Measurements from ENCODE around the gene ERVFRD-1. TPM values are rescaled to one million over a fixed set of nuclear protein-coding genes. Genes with fewer than 3 reads are reported as not detected.
A peak's percentile ranks its signal among the peaks of the same experiment; 100 is the strongest.

ERVFRD-1 gene
- polyA plus RNA-seq, 3 donors, result 0.05 to 0.06 TPM; not detected in 1

DNA sequence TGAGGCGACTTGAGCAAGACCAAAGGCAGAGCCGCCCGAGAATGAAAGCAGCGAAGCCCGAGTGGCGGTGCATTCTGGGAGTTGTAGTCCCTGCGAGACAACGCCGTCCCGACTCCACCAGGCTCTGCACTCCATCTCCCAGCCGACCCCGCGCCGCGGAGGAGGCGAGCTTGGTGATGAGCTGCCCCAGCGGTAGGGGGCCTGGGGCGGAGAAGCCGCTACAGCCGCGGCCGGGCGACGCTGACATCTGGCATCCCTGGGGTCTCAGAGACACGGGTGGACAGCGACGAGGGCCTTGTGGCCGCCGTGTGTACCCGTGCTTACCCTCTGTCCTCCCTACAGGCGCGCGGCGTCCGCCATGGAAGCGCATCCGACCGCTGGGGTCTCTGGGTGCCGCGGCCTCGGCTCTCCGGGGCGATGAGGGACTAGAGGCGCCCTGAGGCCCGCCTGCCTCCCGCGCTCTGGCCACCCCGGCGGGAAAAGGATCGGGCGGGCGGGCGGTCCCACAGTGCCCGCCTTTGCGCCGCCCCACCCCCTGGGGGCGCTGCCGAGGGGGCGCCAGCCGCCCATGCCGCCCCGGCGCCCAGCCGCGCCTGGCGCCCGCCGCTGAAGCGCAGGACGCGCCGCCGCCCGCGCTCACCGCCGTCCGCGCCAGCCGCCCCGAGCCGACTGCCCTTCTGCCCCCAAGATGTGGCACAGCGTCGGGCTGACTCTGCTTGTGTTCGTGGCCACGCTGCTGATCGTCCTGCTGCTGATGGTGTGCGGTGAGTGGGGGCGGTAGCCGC is 17.7 kb downstream of the ERVFRD-1 start, which contains the start of gene SMIM13:
TSS of gene SMIM13 (plus strand) at position 209 of the 785 bp plus-strand sequence. CDS start at position 689, 480 bp downstream.
- under 1% methylated on average over 86 of the region's 90 CpGs for WGBS (ENCODE audit: insufficient coverage)
- peak within 1 kb of the TSS; percentile 94 for H2AFZ ChIP-seq (ENCODE audit: insufficient read depth, low read depth, low read length, poor library complexity, severe bottlenecking)
- no peaks in the 10 kb centered on the region for H3K9me3 ChIP-seq (replicated peaks in 1 of 2; ENCODE audit: control insufficient read depth in 1 of 2, insufficient read depth in 1 of 2, low read length in 2 of 2)
- H3K4me3 ChIP-seq (replicated peaks in 1 of 3; ENCODE audit: low read depth in 2 of 3, low read length in 3 of 3), result peak within 1 kb of the TSS; percentile 88 to 94 (median 91)
- DNase-seq, result peak; percentile 94 to 98 (median 96)
- no peaks in the 10 kb centered on the region for H3K27me3 ChIP-seq (ENCODE audit: control insufficient read depth in 2 of 2, insufficient read depth in 2 of 2, low read length in 2 of 2)
- Mint-ChIP-seq H3K9me3 (peaks cover 0 to 1% (median 0%) of the 10 kb centered on the region in 7 donors), H3K4me1 (peaks cover 36% of the 10 kb centered on the region), H3K4me3 (peak within 1 kb of the TSS; percentile 98), H3K36me3 (peaks cover 2 to 8% of the 10 kb centered on the region in 2 donors), H3K27me3 (ENCODE audit: low read depth in 3 of 3) (peaks cover 0 to 2% (median 0%) of the 10 kb centered on the region in 3 donors), H3K27ac (peak within 1 kb of the TSS; percentile 91 to 96 (median 95))
- H3K4me1 ChIP-seq (ENCODE audit: control insufficient read depth in 1 of 2, insufficient read depth in 2 of 2, low read length in 2 of 2), result peaks cover 29% of the 10 kb centered on the region in 2 donors
- intact Hi-C loops (cut with micrococcal nuclease), result loop anchor here in 1 of 2 donors (5.0 kb wide), 1 partner anchor 48 kb away; no protein-coding TSS in a partner anchor
- no peaks in the 10 kb centered on the region for H3K36me3 ChIP-seq (replicated peaks in 1 of 2; ENCODE audit: control insufficient read depth in 1 of 2, insufficient read depth in 2 of 2, low read length in 2 of 2)
- H3K79me2 ChIP-seq (ENCODE audit: insufficient read depth, low read length), result peaks cover 47% of the 10 kb centered on the region
- peaks cover 10% of the 10 kb centered on the region for H4K20me1 ChIP-seq (ENCODE audit: insufficient read depth, low read length)
- TF ChIP-seq, protein P1, sequence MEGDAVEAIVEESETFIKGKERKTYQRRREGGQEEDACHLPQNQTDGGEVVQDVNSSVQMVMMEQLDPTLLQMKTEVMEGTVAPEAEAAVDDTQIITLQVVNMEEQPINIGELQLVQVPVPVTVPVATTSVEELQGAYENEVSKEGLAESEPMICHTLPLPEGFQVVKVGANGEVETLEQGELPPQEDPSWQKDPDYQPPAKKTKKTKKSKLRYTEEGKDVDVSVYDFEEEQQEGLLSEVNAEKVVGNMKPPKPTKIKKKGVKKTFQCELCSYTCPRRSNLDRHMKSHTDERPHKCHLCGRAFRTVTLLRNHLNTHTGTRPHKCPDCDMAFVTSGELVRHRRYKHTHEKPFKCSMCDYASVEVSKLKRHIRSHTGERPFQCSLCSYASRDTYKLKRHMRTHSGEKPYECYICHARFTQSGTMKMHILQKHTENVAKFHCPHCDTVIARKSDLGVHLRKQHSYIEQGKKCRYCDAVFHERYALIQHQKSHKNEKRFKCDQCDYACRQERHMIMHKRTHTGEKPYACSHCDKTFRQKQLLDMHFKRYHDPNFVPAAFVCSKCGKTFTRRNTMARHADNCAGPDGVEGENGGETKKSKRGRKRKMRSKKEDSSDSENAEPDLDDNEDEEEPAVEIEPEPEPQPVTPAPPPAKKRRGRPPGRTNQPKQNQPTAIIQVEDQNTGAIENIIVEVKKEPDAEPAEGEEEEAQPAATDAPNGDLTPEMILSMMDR (IDR thresholded peaks at IDR 0.05), result peak; percentile 74
- H3K27ac ChIP-seq (ENCODE audit: low read depth in 1 of 2, low read length in 2 of 2), result peak within 1 kb of the TSS; percentile 84 to 92
- peak within 1 kb of the TSS; percentile 95 for H3K9ac ChIP-seq (ENCODE audit: insufficient read depth, low read length, poor library complexity, severe bottlenecking)
- H3K4me2 ChIP-seq (replicated peaks; ENCODE audit: extremely low read depth, low read length, poor library complexity, severe bottlenecking), result peak within 1 kb of the TSS; percentile 82

DNA sequence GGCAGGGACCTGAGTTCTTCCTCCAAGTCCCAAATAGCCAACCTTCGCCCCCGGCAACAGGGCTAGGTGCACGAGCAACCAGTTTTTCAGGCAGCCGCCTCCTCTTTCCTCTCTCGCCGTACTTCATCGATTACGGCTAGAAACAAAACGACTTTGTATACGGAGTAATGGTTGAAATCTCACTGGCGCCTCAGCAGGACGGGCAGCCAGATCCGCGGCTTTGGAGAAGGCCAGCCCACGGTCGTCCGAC is 18.2 kb downstream of the ERVFRD-1 start:
- intact Hi-C loops (cut with micrococcal nuclease), result loop anchor here in 1 of 2 donors (5.0 kb wide), 1 partner anchor 49 kb away; no protein-coding TSS in a partner anchor
- H3K27me3 Mint-ChIP-seq (ENCODE audit: low read depth in 3 of 3), result peaks cover 0 to 2% (median 0%) of the 10 kb centered on the region in 3 donors
- Histone ChIP-seq H3K4me2 (replicated peaks; ENCODE audit: extremely low read depth, low read length, poor library complexity, severe bottlenecking) (peak overlapping the region; percentile 82), H3K9ac (ENCODE audit: insufficient read depth, low read length, poor library complexity, severe bottlenecking) (peak overlapping the region; percentile 95), H3K79me2 (ENCODE audit: insufficient read depth, low read length) (peaks cover 42% of the 10 kb centered on the region), H3K4me1 (ENCODE audit: control insufficient read depth in 1 of 2, insufficient read depth in 2 of 2, low read length in 2 of 2) (peaks cover 29% of the 10 kb centered on the region in 2 donors), H2AFZ (ENCODE audit: insufficient read depth, low read depth, low read length, poor library complexity, severe bottlenecking) (peak overlapping the region; percentile 94), H3K27ac (ENCODE audit: low read depth in 1 of 2, low read length in 2 of 2) (peak overlapping the region; percentile 84 to 92), H3K9me3 (replicated peaks in 1 of 2; ENCODE audit: control insufficient read depth in 1 of 2, insufficient read depth in 1 of 2, low read length in 2 of 2) (no peaks in the 10 kb centered on the region), H4K20me1 (ENCODE audit: insufficient read depth, low read length) (peaks cover 10% of the 10 kb centered on the region), H3K27me3 (ENCODE audit: control insufficient read depth in 2 of 2, insufficient read depth in 2 of 2, low read length in 2 of 2) (no peaks in the 10 kb centered on the region), H3K4me3 (replicated peaks in 1 of 3; ENCODE audit: low read depth in 2 of 3, low read length in 3 of 3) (peak overlapping the region; percentile 88 to 94 (median 91)), H3K36me3 (replicated peaks in 1 of 2; ENCODE audit: control insufficient read depth in 1 of 2, insufficient read depth in 2 of 2, low read length in 2 of 2) (no peaks in the 10 kb centered on the region)
- no peak for DNase-seq
- H3K4me3 Mint-ChIP-seq, result peak overlapping the region; percentile 90 to 97
- H3K9me3 Mint-ChIP-seq, result peaks cover 0 to 1% (median 0%) of the 10 kb centered on the region in 7 donors
- H3K36me3 Mint-ChIP-seq, result peaks cover 2 to 8% of the 10 kb centered on the region in 2 donors
- TF ChIP-seq, protein P1 (IDR thresholded peaks at IDR 0.05), result no peak
- WGBS (ENCODE audit: insufficient coverage), result 0% methylated on average over 13 of the region's 17 CpGs
- peaks cover 36% of the 10 kb centered on the region for H3K4me1 Mint-ChIP-seq
- H3K27ac Mint-ChIP-seq, result peak overlapping the region; percentile 91 to 96 (median 95)

Data from CD14-positive monocyte (primary cell).